Nephron progenitor cell (in vitro differentiated cells): ENCODE data around the gene DLEU7.

Source experiments
- DNase-seq: peaks from one replicate; pipeline ENCODE4 v3.0.0; 2021
- H3K27ac Mint-ChIP-seq: 2 replicates; pipeline ENCODE4 v1.8.0; 2021; ENCODE audit warnings: mild to moderate bottlenecking, moderate library complexity, mixed read lengths
- H3K27me3 Mint-ChIP-seq: 2 replicates; pipeline ENCODE4 v1.8.0; 2021; ENCODE audit warnings: mild to moderate bottlenecking, low read depth, mixed read lengths; ENCODE audit not compliant: poor library complexity
- H3K36me3 Mint-ChIP-seq: 2 replicates; pipeline ENCODE4 v1.8.0; 2021; ENCODE audit warnings: low read depth, mixed read lengths
- H3K4me1 Mint-ChIP-seq: 2 replicates; pipeline ENCODE4 v1.8.0; 2021; ENCODE audit warnings: mixed read lengths
- H3K4me3 Mint-ChIP-seq: 2 replicates; pipeline ENCODE4 v1.8.0; 2021; ENCODE audit warnings: mild to moderate bottlenecking, moderate library complexity, mixed read lengths
- H3K9me3 Mint-ChIP-seq: 2 replicates; pipeline ENCODE4 v1.8.0; 2021; ENCODE audit warnings: mild to moderate bottlenecking, moderate library complexity, mixed read lengths
- TF ChIP-seq, protein P1 (sequence below): fragments of 200-600 bp; sonication (generic); IDR thresholded peaks from 2 replicates; pipeline ENCODE4 v1.5.0; 2021; ENCODE audit warnings: antibody characterized with exemption

DLEU7 gene

DNA sequence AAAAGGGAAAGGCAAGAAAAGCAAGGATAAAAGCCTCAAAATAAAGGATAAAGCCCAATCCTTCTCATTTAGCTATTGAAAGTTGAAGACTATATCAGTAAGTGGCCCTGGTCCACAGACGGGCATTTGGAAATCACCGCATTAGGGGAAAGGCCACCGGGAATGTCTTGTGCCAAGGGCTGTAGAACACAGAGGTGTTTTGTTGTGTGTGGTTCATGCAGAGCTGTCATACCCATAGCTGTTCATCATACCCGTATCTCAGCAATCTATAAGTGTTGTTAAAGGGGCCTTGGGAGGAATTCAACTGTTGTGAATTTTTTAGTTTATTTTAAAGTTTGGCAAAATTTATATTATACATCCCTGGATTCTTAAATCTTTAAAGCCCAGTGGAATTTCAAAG lies 33.0 kb downstream of the DLEU7 start:
- Mint-ChIP-seq H3K27ac (peak overlapping the region; percentile 97), H3K4me3 (no peak overlapping the region)

DNA sequence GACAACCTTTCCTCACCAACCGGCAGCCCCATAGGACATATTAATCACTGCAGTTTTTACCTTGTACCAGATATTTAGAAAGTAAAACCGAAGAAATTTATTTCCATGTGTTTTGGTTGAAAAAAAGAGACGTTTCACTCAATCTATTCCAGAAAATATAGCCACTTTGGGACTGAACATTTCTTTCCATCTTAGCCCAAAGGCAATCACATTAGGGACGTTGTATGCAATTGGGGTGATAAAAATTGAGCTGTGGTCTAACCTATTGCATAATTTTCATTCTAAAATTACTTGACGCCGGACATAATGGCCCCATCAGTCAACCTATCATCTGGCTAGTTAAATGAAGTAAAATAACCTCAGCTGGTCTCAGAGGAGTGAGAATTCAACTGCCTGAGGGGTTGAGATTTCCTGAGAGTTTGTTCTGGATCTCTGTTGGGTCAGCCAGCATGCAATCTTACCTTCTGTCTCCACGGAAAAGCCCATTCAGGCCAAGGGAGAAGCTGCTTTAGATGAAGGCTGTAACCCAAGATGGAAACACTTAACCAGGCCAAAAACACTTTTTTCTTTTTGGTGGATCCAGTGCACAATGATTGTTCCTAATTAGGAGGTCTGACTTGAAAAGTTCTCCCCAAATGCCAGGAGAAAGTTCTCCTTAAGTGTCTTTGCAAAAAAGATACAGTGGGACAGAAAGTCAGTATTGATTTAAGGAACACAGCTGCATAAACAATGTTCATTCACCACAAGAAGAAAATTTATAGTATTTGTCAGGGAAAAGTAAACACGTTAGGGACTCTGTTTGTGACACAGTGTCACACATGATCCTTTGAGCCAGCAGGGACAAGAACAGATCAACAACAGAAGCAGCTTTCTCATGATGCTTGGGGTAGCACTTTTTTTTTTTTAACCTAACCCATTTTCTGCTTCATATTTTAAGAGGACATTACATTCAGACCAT lies 34.1 kb downstream of the DLEU7 start:
- TF ChIP-seq, protein P1, sequence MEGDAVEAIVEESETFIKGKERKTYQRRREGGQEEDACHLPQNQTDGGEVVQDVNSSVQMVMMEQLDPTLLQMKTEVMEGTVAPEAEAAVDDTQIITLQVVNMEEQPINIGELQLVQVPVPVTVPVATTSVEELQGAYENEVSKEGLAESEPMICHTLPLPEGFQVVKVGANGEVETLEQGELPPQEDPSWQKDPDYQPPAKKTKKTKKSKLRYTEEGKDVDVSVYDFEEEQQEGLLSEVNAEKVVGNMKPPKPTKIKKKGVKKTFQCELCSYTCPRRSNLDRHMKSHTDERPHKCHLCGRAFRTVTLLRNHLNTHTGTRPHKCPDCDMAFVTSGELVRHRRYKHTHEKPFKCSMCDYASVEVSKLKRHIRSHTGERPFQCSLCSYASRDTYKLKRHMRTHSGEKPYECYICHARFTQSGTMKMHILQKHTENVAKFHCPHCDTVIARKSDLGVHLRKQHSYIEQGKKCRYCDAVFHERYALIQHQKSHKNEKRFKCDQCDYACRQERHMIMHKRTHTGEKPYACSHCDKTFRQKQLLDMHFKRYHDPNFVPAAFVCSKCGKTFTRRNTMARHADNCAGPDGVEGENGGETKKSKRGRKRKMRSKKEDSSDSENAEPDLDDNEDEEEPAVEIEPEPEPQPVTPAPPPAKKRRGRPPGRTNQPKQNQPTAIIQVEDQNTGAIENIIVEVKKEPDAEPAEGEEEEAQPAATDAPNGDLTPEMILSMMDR, result no peak
- H3K9me3 Mint-ChIP-seq, result peaks cover 20% of the 10 kb centered on the region
- H3K36me3 Mint-ChIP-seq, result peaks cover 19% of the 10 kb centered on the region
- H3K27me3 Mint-ChIP-seq, result no peaks in the 10 kb centered on the region
- H3K4me3 Mint-ChIP-seq, result peak overlapping the region; percentile 61
- peak overlapping the region; percentile 97 for H3K27ac Mint-ChIP-seq
- H3K4me1 Mint-ChIP-seq, result peaks cover 56% of the 10 kb centered on the region
- DNase-seq, result no peak

More for the DNA sequence above, 33.0 kb downstream of the DLEU7 start:
- Mint-ChIP-seq H3K4me1 (peaks cover 56% of the 10 kb centered on the region), H3K9me3 (peaks cover 14% of the 10 kb centered on the region), H3K27me3 (no peaks in the 10 kb centered on the region), H3K36me3 (peaks cover 13% of the 10 kb centered on the region)
- no peak for DNase-seq
- TF ChIP-seq, protein P1, result no peak

DNA sequence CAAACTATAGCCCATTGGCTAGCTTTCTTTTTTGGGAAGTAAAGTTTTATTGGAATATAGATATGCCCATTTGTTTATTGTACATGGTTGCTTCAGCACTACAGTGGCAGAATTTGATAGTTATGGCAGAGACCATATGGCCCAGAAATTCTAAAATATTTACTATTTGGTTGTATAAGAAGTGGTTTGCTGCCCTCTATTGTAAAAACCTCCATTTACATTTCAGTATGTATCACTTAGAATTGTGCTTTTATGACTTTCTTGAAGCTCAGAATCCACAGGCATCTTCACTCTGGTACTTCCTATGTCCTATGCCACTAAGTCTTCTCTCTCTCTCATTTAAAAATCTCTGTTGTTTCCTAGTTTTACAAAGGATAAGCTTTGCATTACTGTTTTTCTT lies 37.7 kb downstream of the DLEU7 start:
- no peak overlapping the region for H3K27ac Mint-ChIP-seq
- no peak for DNase-seq
- H3K9me3 Mint-ChIP-seq, result peaks cover 28% of the 10 kb centered on the region
- TF ChIP-seq, protein P1, result no peak
- H3K4me1 Mint-ChIP-seq, result peaks cover 42% of the 10 kb centered on the region
- no peaks in the 10 kb centered on the region for H3K27me3 Mint-ChIP-seq
- H3K4me3 Mint-ChIP-seq, result no peak overlapping the region
- peaks cover 24% of the 10 kb centered on the region for H3K36me3 Mint-ChIP-seq

DNA sequence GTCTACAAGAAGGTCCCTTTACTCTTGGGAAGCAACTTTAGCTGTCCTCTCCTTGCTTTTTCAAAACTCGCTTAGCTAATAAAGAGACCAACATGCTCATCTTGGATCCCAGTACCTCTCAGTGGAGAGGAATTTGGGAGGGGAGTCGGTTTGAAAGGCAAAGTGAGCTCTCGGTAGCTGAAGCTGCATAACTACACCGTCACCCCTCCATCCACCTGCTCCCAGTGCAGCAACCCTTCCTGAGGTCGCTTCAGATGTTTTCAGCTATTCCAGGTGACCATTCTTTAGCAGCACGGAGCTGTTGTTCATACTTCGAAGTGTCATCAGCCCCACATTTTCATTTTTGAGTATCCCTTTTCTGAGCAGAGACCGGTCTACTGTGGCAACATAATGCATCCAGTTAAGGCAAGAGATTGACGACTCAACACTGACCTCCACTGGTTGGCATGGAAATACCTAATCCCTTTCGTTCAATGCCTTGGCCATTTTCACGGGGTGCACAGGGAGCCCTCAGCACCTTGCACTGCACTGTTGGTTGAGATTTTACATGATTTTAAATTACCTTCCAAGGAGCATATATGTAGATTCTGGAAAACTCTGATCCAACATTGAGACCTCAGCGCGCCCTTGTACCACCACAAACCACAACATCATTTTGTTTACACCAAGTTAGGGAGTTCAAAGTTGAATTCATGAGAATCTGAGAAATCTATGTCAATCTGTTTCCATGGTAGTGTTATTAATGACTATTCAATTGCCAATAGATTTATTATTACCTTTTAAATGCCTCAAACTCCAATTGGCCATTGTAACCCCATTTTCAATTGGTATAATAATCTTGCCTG lies 42.2 kb downstream of the DLEU7 start:
- H3K27me3 Mint-ChIP-seq, result no peaks in the 10 kb centered on the region
- no peak overlapping the region for H3K4me3 Mint-ChIP-seq
- peaks cover 21% of the 10 kb centered on the region for H3K4me1 Mint-ChIP-seq
- H3K27ac Mint-ChIP-seq, result no peak overlapping the region
- peaks cover 23% of the 10 kb centered on the region for H3K9me3 Mint-ChIP-seq
- peaks cover 19% of the 10 kb centered on the region for H3K36me3 Mint-ChIP-seq
- peak; percentile 68 for DNase-seq
- TF ChIP-seq, protein P1, result peak; percentile 71

DNA sequence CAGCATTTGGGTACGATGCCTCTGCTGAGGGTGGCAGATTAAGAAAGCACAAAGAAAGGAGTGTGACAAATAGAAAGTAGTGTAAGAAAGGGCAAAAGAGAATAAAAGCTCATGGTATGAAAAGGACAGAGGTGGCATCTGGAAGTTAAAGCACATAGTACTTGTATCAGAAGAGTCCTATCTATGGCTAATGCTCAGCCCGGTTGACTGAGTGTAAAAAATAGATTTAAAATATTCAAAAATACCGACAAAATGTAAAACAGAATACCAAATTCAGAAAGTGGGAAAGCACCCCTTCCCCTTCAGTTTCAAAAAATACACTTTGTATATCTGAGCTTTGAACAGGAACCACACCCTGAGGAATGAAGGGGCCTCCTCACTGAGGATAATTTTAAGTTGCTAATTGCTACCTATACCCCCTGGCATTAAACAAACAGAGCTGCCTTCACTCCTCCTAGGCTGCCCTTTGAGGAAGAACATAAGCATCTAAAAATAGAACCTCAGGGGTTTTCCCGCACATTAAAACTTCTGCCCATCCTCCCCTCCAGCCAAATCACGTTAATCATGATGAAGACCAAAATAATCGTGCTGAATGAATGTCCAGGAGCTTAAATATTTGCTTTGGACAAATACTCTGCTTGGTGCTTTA lies 43.3 kb downstream of the DLEU7 start:
- peaks cover 12% of the 10 kb centered on the region for H3K9me3 Mint-ChIP-seq
- no peaks in the 10 kb centered on the region for H3K27me3 Mint-ChIP-seq
- H3K4me1 Mint-ChIP-seq, result peaks cover 21% of the 10 kb centered on the region
- no peak overlapping the region for H3K27ac Mint-ChIP-seq
- TF ChIP-seq, protein P1, result no peak
- no peak for DNase-seq
- no peak overlapping the region for H3K4me3 Mint-ChIP-seq
- peaks cover 8% of the 10 kb centered on the region for H3K36me3 Mint-ChIP-seq
